DLD1 (cell line): ENCODE data around the gene MAML1.
"Not testable (repeated sequence)": the region's sequence is repeated elsewhere in the genome, so short reads cannot be mapped to it uniquely, and the experiment has no call there.

Experiments
- in situ Hi-C: cut with HindIII; loops from 2 replicates; pipeline ENCODE4 v1.10.0; 2017; ENCODE audit warnings: low sequenced_read_pairs

The MAML1 gene

DNA sequence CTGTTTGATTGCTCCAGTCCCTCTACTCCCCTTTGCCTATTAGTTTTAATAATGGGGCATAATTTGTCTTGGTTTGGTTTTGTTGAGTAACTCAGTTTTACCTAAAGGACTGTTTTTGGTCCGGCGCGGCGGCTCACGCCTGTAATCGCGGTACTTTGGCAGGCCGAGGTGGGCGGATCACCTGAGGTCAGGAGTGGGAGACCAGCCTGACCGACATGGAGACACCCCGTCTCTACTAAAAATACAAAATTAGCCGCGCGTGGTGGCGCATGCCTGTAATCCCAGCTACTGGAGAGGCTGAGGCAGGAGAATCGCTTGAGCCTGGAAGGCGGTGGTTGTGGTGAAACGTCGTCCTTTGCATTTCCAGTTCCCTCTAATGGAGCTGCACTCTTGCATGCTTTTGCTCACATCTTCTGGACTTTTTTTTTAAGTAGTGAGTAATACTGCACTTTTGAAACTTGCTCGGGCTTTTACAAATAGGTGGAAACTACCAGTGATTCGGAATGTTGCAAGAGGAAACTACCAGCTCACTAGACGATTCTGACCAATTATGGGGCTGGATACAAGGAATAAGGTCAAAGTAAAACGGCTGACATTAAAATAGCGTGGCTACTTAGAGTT lies 721 bp upstream of the MAML1 start:
- in situ Hi-C loops, result no loop called here

DNA sequence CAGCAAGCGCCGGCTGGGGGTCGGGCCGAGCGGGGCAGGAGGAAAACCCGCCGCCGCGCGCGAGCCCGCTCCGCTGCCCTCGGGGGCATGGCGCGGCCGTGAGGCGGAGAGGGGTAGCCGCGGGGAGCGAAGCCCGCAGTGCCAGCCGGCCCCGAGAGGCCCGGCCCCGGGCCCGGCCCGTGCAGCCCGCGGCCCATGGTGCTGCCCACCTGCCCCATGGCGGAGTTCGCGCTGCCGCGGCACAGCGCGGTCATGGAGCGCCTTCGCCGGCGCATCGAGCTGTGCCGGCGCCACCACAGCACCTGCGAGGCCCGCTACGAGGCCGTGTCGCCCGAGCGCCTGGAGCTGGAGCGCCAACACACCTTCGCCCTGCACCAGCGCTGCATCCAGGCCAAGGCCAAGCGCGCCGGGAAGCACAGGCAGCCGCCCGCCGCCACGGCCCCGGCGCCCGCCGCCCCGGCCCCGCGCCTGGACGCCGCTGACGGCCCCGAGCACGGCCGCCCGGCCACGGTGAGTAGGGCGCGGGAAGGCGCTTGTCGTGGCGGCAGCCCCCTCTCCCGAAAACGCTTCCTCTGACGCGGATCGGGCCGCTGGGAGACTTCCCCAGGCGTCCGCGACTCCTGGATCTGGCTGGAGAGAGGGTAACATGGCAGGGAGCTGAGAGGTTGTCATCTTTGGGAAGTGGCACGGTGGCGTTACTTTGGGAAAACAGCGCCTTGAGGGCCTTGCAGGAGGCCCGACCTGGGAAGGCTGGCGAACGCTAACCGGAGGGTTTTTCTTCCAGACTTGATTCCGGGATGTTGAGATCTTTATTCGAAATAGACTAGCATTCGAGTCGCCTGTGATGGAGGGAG lies 523 bp downstream of the MAML1 start:
- in situ Hi-C loops, result no loop called here

DNA sequence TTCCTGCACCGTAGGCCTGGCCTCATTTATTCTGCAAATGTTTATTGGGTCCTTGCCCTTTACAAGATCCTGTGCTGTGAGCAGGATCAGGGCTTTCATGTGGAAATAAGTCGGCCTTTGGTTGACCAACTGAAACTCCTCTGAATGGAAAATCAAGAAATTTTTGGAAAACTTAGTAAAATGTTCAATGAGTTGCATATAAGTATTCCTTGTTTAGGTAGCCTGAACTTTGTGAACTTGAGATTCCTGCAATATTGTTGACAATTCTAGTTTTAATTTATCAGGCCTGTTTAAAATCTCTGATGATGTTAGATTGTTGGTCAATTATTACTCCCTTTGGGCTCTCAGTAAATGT lies 1.1 kb downstream of the MAML1 start:
- in situ Hi-C loops, result no loop called here

DNA sequence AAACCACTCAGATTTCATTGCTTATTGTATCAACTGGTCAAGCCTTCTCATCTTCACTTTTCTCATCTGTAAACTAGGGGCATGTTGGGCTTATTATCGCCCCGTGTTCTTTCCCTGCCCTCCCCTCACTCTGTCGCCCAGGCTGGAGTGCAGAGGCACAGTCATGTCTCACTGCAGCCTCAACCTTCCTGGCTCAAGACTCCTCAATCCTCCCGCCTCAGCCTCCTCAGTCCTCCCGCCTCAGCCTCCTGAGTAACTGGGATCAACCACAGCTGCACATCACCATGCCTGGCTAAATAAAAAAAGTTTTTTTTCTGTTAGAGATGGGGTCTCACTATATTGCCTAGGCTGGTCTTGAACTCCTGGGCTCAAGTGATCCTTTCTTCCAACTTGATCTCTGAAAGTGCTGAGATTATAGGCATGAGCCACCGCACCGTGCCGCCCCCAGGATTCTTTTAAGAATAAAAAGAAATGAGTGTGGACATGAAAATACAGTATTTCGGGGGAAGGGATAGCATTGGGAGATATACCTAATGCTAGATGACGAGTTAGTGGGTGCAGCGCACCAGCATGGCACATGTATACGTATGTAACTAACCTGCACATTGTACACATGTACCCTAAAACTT lies 2.0 kb downstream of the MAML1 start:
- in situ Hi-C loops, result no loop called here

DNA sequence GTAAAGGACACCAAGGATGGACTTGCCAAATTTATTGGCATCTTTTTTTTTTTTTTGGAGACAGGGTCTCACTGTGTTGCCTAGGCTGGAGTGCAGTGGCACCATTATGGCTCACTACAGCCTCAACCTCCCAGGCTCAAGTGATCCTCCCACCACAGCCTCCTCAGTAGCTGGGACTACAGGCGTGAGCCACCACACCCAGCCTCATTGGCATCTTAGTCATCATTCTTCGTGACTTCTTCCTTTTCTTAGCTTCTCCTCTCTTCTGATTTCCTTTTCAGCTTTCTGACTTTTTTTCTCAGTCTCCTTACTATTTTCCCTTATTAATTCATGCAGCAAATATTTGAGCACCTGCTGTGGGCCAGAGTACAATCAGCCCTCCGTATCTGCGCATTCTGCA lies 6.1 kb downstream of the MAML1 start:
- in situ Hi-C loops, result no loop called here

DNA sequence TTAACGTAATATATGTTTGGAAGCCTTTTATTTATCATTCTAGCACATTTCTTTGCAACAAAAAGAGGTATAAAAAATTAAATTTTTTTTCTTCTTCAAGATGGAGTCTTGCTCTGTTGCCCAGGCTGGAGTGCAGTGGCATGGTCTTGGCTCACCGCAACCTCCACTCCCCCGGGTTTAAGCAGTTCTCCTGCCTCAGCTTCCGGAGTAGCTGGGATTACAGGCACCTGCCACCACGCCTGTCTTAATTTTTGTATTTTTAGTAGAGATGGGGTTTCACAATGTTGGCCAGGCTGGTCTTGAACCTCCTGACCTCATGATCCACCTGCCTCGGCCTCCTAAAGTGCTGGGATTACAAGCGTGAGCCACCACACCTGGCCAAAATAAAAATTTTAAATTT lies 11.5 kb downstream of the MAML1 start:
- in situ Hi-C loops, result not testable (repeated sequence)

DNA sequence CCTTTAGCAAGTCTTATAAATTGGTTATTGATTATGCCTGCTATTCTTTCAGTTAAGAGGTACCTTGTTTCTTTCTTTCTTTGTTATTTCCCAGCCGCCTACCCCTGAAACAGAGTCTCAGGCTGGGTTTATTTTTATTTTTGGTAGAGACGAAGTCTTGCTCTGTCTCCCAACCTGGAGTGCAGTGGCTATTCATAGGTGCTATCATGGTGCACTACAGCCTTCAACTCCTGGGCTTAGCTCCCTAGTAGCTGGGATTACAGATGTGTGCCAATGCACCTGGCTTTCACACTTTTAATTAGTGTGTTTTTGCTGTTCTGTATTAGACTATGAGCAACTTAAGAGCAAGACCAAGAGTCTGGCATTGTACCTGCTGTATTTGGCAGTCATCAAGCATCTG lies 14.2 kb downstream of the MAML1 start:
- in situ Hi-C loops, result no loop called here

DNA sequence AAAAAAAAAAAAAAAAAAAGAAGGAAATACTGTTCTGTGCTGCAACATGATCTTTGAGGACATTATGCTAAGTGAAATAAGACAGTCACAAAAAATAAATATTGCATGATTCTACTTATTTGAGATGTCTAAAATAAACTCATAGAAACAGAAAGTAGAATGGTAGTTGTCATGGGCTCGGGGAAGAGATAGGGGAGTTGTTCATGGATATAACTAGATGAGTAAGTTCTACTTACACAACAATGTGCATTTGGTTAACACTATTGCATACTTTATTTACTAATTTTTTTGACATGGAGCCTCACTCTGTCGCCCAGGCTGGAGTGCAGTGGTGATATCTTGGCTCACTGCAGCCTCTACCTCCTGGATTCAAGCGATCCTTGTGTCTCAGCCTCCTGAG lies 15.2 kb downstream of the MAML1 start:
- in situ Hi-C loops, result no loop called here

DNA sequence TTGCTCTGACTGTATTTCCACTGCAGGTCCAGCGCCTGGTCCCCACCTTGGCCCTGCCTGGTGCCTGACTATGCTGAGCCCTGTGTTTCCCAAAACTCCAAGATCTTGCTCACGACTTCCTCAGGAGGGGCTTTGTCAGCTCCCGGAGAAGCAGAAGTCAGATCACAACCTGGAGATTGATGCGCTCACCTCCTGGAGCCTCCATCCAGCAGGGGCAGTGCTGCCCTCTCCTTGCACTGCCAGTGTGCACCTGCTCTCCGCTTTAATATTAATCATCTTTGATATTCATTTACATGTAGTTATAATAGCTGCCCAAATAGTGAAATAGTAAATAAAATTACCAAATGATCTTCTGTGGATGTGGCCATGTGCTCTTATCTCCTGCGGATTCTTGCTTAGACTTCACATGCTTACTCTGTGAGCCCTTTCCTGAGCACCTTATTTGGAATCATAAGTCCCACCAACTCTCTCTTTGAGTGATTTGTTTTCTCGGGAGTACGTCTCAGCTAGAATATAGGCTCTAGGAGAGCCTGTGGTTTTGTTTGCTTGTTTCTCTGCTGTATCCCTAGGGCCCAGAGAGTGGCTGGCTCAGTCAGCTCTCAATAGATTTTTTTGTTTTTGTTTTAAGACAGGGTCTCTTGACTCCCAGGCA lies 17.4 kb downstream of the MAML1 start:
- in situ Hi-C loops, result no loop called here

DNA sequence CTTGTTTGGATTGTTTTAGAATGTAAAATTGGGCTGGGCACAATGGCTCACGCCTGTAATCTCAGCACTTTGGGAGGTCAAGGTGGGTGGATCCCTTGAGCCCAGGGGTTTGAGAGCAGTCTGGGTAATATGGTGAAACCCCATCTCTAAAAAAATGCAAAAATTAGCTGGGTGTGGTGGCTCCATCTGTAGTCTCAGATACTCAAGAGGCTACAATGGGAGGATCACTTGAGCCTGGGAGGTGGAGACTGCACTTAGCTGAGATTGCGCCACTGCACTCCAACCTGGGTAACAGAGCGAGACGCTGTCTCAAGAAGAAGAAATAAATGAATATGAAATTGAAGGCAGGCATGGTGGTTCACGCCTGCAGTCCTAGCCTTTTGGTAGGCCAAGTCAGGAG lies 21.3 kb downstream of the MAML1 start:
- in situ Hi-C loops, result no loop called here

DNA sequence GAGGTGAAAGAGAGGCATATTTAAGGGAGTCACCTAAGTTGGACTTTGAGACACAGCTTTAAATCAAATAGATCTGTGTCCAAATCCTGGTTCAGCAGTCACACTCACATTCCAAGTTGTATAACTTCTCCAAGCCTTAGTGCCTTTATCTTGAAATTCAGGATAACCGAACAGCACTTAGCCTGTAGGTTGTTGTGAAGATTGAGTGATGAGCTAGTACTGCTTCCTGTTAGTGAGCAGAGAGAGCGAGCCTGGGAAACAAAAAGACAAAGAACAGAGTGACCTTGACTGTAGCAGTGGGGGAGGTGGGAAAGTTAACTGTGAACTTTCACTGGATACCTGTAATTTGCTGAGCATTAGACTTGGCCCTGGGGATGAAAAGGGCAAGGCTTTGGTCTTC lies 22.4 kb downstream of the MAML1 start:
- in situ Hi-C loops, result no loop called here

DNA sequence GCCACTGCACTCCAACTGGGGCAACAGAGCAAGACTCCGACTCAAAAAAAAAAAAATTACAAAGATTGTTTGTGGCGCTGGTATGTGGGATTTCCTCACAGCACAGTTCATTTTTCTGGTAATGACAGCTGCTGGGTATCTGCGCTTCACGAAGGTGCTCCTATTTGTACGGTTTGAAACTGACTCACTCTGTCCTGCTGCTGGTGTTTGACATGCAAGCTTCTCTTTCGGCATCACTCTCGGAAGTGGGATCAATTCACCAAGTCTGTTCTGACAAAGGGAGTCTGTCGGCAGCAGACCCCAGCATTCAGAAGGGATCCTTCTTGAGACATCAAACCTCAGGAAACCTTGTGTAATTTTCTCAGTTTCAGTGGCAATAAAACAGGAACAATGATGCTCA lies 26.3 kb downstream of the MAML1 start:
- in situ Hi-C loops, result no loop called here

DNA sequence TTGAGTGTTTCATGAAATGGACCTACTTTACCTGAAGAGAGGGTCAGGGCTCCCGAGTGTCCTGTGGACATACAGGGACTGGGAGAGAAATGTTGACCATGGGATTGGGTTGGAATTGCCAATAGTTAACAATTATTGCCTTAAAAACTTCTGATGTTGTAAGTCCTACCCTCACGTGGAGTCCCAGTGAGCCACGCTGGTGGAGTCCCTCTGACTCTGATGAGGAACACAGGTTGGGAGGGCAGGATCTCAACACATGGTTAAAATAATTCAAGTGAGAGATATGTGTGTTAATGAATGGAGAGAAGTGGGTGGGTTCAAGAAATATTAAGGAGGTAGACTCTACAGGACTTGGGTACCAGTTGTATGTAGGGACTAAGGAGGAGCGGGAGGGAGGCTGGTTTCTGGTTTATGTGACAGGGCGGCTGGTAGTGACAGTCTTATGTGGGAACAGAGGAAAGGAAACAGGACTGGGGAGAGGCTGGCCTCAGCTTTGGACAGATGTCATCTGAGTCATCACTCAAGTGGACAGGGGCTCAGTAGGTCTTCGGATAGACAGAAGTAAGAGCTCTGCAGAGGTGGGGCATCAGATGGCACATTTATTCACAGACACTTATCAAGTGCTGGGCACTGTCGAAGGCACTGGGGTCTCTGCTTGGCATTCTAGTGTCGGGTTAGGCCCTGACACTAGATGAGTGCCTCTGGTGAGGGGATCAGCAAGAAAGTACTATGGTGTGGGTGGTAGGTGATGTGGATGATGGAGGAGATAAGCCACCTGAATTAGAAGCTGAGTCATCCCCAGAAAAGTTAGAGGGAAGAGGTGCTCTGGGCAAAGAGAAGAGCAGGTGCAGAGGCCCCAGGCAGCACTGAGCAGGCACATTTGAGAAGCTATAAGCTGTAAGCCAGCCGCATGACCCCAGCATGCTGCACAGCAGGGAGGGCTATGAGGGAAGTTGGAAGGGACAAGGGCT lies 27.2 kb downstream of the MAML1 start:
- in situ Hi-C loops, result no loop called here

DNA sequence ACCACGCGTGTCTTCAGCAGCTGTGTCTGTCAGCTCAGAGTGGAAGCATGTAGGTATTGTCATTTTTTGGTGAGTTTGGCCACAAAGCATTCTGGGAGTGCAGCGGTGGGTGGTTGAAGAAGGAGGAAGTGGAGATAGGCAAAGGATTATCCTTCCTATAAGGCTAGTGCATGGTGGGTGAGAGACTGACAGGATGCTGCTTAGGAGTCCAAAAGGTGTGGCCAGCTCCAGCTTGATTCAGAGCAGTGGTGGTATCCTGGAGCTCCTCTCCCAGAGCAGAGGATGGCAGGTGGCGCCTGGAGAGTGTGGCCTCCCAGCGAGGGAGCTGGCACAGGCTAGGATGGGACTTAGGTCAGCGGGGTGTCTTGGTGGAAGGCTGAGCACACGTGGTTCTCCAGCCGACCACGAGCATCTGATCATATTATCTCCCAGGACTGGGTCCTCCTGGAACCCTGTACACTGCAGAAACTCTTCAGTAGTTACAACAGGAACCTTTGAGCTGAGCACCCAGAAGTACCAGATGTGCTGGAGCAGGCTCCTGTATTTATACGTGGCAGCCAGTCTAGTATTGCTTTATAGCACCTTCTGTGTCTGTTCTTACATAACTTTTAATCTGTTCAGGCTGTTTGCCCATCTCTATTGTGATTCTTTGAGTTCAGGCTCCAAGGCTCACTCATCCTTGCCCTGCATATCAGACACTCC lies 29.6 kb downstream of the MAML1 start:
- in situ Hi-C loops, result no loop called here

DNA sequence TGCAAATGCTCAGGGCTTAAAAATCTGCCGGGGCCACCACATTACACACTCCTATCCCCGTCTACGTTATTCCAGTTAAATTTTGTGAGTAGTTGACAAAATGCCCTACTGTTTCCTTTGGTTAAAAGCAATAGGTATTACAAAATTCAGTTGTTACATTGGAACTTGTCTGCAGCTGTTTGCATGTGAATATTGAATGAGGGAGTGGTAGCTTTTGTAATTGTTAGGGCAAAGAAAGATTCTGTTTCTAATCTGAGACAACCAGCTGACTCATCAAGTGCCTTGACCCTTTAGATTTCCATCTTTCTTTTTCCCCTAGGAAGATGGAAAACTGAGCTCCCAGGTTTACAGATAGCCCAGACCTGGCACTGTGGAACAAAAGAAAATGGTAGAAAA lies 30.2 kb downstream of the MAML1 start:
- in situ Hi-C loops, result no loop called here

DNA sequence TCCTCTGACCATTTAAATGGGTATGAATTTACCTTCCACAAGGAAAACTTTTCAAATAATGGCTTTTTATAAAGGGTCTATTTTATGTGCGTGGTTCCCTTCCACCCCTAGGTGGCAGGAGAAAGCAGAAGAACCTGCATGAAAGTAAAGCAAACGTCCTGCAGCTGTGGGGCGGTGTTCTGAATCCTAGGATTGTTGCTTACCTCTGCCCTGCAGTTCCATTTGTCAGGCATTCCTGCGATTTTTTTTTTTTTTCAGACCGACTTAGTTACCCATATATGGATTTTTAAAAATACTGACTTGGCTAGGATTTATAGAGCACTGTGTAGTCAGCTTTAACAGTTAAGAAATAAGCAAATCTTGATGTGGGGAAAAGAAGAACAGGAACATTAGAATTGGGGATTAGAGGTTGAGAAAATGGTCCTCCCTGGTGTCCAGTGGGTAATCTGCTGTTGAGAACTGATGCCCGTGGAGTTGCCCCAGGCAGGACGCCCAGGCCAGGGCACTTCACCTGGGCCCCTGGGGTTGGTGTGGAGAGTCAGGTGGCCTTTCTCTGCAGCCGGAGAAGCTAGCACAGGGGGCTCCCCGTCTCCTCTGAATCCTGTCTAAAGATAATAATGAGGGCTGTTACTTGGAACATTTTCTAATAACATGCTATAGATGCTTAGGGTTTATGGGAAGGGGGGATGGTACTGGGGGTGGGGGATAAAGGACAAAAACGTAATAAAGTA lies 30.8 kb downstream of the MAML1 start:
- in situ Hi-C loops, result no loop called here

DNA sequence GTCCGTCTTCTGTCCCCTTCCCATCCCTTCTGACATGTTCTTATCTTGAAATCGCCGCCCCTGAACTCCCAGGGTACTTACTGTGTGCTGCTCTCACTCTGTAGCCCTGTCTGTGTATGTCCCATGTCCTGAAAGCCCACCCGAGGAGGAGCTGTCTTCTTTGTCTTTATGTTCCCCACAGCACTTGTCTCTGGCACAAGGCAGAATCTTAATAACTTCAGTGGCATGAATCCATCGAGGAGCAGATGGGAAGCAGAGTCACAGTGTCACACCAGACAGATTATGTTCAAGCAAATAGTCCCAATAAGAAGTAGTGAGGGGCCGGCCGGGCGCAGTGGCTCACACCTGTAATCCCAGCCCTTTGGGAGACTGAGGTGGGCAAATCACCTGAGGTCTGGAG lies 31.4 kb downstream of the MAML1 start:
- in situ Hi-C loops, result no loop called here

DNA sequence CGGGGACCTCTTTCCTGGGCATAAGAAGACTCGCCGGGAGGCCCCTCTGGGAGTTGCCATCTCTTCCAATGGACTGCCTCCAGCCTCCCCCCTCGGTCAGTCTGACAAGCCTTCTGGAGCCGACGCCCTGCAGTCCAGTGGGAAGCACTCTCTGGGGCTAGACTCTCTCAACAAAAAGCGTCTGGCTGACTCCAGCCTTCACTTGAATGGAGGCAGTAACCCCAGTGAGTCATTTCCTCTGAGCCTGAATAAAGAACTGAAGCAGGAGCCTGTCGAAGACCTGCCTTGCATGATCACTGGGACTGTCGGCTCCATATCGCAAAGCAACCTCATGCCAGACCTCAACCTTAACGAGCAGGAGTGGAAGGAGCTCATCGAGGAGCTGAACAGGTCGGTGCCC lies 32.8 kb downstream of the MAML1 start:
- in situ Hi-C loops, result no loop called here

DNA sequence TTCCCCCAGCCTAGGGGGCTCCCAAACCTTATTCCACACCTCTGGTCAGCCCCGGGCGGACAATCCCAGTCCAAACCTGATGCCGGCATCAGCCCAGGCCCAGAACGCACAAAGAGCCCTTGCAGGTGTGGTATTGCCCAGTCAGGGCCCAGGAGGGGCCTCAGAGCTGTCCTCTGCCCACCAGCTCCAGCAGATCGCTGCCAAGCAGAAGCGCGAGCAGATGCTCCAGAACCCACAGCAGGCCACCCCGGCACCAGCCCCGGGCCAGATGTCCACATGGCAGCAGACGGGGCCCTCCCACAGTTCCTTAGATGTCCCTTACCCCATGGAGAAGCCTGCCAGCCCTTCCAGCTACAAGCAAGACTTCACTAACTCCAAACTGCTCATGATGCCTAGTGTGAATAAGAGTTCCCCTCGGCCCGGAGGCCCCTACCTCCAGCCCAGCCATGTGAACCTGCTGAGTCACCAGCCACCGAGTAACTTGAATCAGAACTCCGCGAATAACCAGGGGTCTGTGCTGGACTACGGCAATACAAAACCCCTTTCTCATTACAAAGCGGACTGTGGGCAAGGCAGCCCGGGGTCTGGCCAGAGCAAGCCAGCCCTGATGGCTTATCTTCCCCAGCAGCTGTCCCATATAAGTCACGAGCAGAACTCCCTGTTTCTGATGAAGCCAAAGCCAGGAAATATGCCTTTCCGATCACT lies 33.6 kb downstream of the MAML1 start:
- in situ Hi-C loops, result no loop called here
